ENCODE results near the gene APOL1.

Gene APOL1

GRCh38 chr22:36234213-36234612 is 18.7 kb upstream of the APOL1 start:
- no peak overlapping the region for H3K4me3 Mint-ChIP-seq
- DNase-seq (no peak), ATAC-seq (no peak)
- peaks cover 62% of the 10 kb centered on the region for H3K4me1 Mint-ChIP-seq
- H3K9me3 Mint-ChIP-seq = peaks cover 8 to 14% of the 10 kb centered on the region in 2 donors
- no peaks in the 10 kb centered on the region for H3K27me3 Mint-ChIP-seq
- H3K27ac Mint-ChIP-seq = peak overlapping the region in 1 of 2 donors; percentile 56

- Mint-ChIP-seq H3K9me3 (peaks cover 8 to 14% of the 10 kb centered on the region in 2 donors), H3K27me3 (no peaks in the 10 kb centered on the region), H3K27ac (peak overlapping the region in 1 of 2 donors; percentile 6), H3K4me1 (peaks cover 68% of the 10 kb centered on the region), H3K4me3 (peak overlapping the region; percentile 28 to 38)
- ATAC-seq (no peak), DNase-seq (no peak)
Observed at GRCh38 chr22:36234919-36235318, 18.0 kb upstream of the APOL1 start.

- Mint-ChIP-seq H3K4me3 (peak overlapping the region; percentile 8 to 60), H3K4me1 (peaks cover 72% of the 10 kb centered on the region), H3K9me3 (peaks cover 8 to 14% of the 10 kb centered on the region in 2 donors), H3K27me3 (no peaks in the 10 kb centered on the region), H3K27ac (peak overlapping the region; percentile 24 to 81)
- ATAC-seq = no peak
- no peak for DNase-seq
Observed at GRCh38 chr22:36235585-36235984, 17.3 kb upstream of the APOL1 start.

- peaks cover 72% of the 10 kb centered on the region for H3K4me1 Mint-ChIP-seq
- peak overlapping the region; percentile 60 to 94 for H3K4me3 Mint-ChIP-seq
- DNase-seq (no peak), ATAC-seq (no peak)
- peaks cover 8 to 14% of the 10 kb centered on the region in 2 donors for H3K9me3 Mint-ChIP-seq
- no peaks in the 10 kb centered on the region for H3K27me3 Mint-ChIP-seq
- no peak overlapping the region for H3K27ac Mint-ChIP-seq
Observed at GRCh38 chr22:36236388-36237319, 16.3 kb upstream of the APOL1 start.

- no peaks in the 10 kb centered on the region for H3K27me3 Mint-ChIP-seq
- H3K9me3 Mint-ChIP-seq = peaks cover 12 to 14% of the 10 kb centered on the region in 2 donors
- peak overlapping the region; percentile 90 to 98 for H3K27ac Mint-ChIP-seq
- ATAC-seq (peak; percentile 5), DNase-seq (no peak)
- peaks cover 63% of the 10 kb centered on the region for H3K4me1 Mint-ChIP-seq
- H3K4me3 Mint-ChIP-seq = peak overlapping the region; percentile 88 to 94
Observed at GRCh38 chr22:36237462-36238372, 15.2 kb upstream of the APOL1 start.

GRCh38 chr22:36238373-36239149 is 14.4 kb upstream of the APOL1 start:
- DNase-seq (no peak), ATAC-seq (peak; percentile 1)
- no peaks in the 10 kb centered on the region for H3K27me3 Mint-ChIP-seq
- peak overlapping the region; percentile 95 to 98 for H3K27ac Mint-ChIP-seq
- peak overlapping the region; percentile 88 to 94 for H3K4me3 Mint-ChIP-seq
- peaks cover 14% of the 10 kb centered on the region in 2 donors for H3K9me3 Mint-ChIP-seq
- H3K4me1 Mint-ChIP-seq = peaks cover 59% of the 10 kb centered on the region

- Mint-ChIP-seq H3K27me3 (no peaks in the 10 kb centered on the region), H3K9me3 (peaks cover 14% of the 10 kb centered on the region in 2 donors), H3K4me1 (peaks cover 54% of the 10 kb centered on the region), H3K4me3 (peak overlapping the region; percentile 88 to 94), H3K27ac (peak overlapping the region; percentile 95 to 98)
- no peak for DNase-seq
- ATAC-seq = no peak
Observed at GRCh38 chr22:36239150-36239400, 13.9 kb upstream of the APOL1 start.

GRCh38 chr22:36239401-36240171 is 13.3 kb upstream of the APOL1 start, which contains the start of gene APOL2:
TSS of gene APOL2 (minus strand) at chr22:36239527. CDS start at chr22:36233162, 6,365 bp downstream.
- peaks cover 48% of the 10 kb centered on the region for H3K4me1 Mint-ChIP-seq
- ATAC-seq = peak; percentile 99
- peak within 1 kb of the TSS; percentile 88 to 94 for H3K4me3 Mint-ChIP-seq

GRCh38 chr22:36243986-36244385 is 8.9 kb upstream of the APOL1 start:
- DNase-seq (no peak), ATAC-seq (no peak)
- H3K9me3 Mint-ChIP-seq = peaks cover 12 to 14% of the 10 kb centered on the region in 2 donors
- H3K4me3 Mint-ChIP-seq = no peak overlapping the region
- H3K27me3 Mint-ChIP-seq = no peaks in the 10 kb centered on the region
- H3K27ac Mint-ChIP-seq = no peak overlapping the region
- peaks cover 10% of the 10 kb centered on the region for H3K4me1 Mint-ChIP-seq

More at GRCh38 chr22:36239401-36240171, 13.3 kb upstream of the APOL1 start, which contains the start of gene APOL2:
- Mint-ChIP-seq H3K27ac (peak within 1 kb of the TSS; percentile 95 to 98), H3K9me3 (peaks cover 14% of the 10 kb centered on the region in 2 donors), H3K27me3 (no peaks in the 10 kb centered on the region)
- DNase-seq = peak; percentile 75 to 89

- ATAC-seq = no peak
- H3K4me3 Mint-ChIP-seq = no peak overlapping the region
- H3K9me3 Mint-ChIP-seq = peaks cover 12 to 14% of the 10 kb centered on the region in 2 donors
- DNase-seq = no peak
- no peaks in the 10 kb centered on the region for H3K27me3 Mint-ChIP-seq
- peaks cover 5% of the 10 kb centered on the region for H3K4me1 Mint-ChIP-seq
- H3K27ac Mint-ChIP-seq = peak overlapping the region in 1 of 2 donors; percentile 79
Observed at GRCh38 chr22:36244522-36245391, 8.2 kb upstream of the APOL1 start.

- Mint-ChIP-seq H3K27ac (no peak overlapping the region), H3K4me1 (no peaks in the 10 kb centered on the region), H3K4me3 (no peak overlapping the region), H3K9me3 (peaks cover 12 to 14% of the 10 kb centered on the region in 2 donors), H3K27me3 (no peaks in the 10 kb centered on the region)
- no peak for DNase-seq
- ATAC-seq = no peak
Observed at GRCh38 chr22:36245805-36246356, 7.1 kb upstream of the APOL1 start.

- H3K27me3 Mint-ChIP-seq = no peaks in the 10 kb centered on the region
- no peak for DNase-seq
- peaks cover 1% of the 10 kb centered on the region for H3K4me1 Mint-ChIP-seq
- H3K9me3 Mint-ChIP-seq = peaks cover 12 to 14% of the 10 kb centered on the region in 2 donors
- H3K4me3 Mint-ChIP-seq = no peak overlapping the region
- no peak overlapping the region for H3K27ac Mint-ChIP-seq
- ATAC-seq = no peak
Observed at GRCh38 chr22:36246718-36247117, 6.2 kb upstream of the APOL1 start.

GRCh38 chr22:36247955-36248354 is 5.0 kb upstream of the APOL1 start:
- Mint-ChIP-seq H3K9me3 (peaks cover 9 to 12% of the 10 kb centered on the region in 2 donors), H3K27me3 (no peaks in the 10 kb centered on the region)
- no peak for ATAC-seq

More at GRCh38 chr22:36247955-36248354, 5.0 kb upstream of the APOL1 start:
- H3K4me1 Mint-ChIP-seq = peaks cover 14% of the 10 kb centered on the region
- H3K4me3 Mint-ChIP-seq = no peak overlapping the region
- H3K27ac Mint-ChIP-seq = no peak overlapping the region
- DNase-seq = no peak
